Mononuclear cell (primary cell): ENCODE results near the gene PTPN5. TPM values are rescaled to one million over a fixed set of nuclear protein-coding genes. Genes with fewer than 3 reads are reported as not detected.

Experiments
- H3K27me3 ChIP-seq: 2 replicates; pipeline ENCODE4 v1.6.0; 2011; ENCODE audit warnings: low read length, control low read depth; ENCODE audit not compliant: insufficient read depth
- H3K4me1 ChIP-seq: 2 replicates; pipeline ENCODE4 v1.5.1; 2011; ENCODE audit warnings: mild to moderate bottlenecking, low read length, control low read depth; ENCODE audit not compliant: insufficient read depth
- H3K4me3 ChIP-seq: 2 replicates; pipeline ENCODE4 v1.5.1; 2011; ENCODE audit warnings: mild to moderate bottlenecking, low read length, moderate library complexity
- H3K9me3 ChIP-seq: 2 replicates; pipeline ENCODE4 v1.5.1; 2011; ENCODE audit warnings: low read depth, mild to moderate bottlenecking, control low read depth, low read length
- total RNA-seq: library from RNA; depleted of rRNA; stranded (reverse); fragments of >200 nt; gene quantifications from one replicate; pipeline ENCODE4 v1.2.3, GENCODE V29; 2012

PTPN5 gene
- total RNA-seq, 1 donor, result not detected

GRCh38 chr11:18761741-18762140, 29.9 kb downstream of the PTPN5 start:
- H3K4me3 ChIP-seq, result no peak overlapping the region

GRCh38 chr11:18761144-18761543, 30.5 kb downstream of the PTPN5 start:
- H3K4me3 ChIP-seq, result no peak overlapping the region
- no peaks in the 10 kb centered on the region for H3K9me3 ChIP-seq
- H3K4me1 ChIP-seq, result no peaks in the 10 kb centered on the region
- H3K27me3 ChIP-seq, result no peaks in the 10 kb centered on the region

More at GRCh38 chr11:18761741-18762140, 29.9 kb downstream of the PTPN5 start:
- Histone ChIP-seq H3K9me3 (no peaks in the 10 kb centered on the region), H3K4me1 (no peaks in the 10 kb centered on the region), H3K27me3 (no peaks in the 10 kb centered on the region)

- no peaks in the 10 kb centered on the region for H3K9me3 ChIP-seq
- H3K27me3 ChIP-seq, result no peaks in the 10 kb centered on the region
- no peaks in the 10 kb centered on the region for H3K4me1 ChIP-seq
These were observed 33.8 kb downstream of the PTPN5 start for GRCh38 chr11:18757811-18758210.

GRCh38 chr11:18756889-18757288, 34.7 kb downstream of the PTPN5 start:
- H3K9me3 ChIP-seq, result no peaks in the 10 kb centered on the region
- no peak overlapping the region for H3K4me3 ChIP-seq
- no peaks in the 10 kb centered on the region for H3K27me3 ChIP-seq
- no peaks in the 10 kb centered on the region for H3K4me1 ChIP-seq

More at GRCh38 chr11:18757811-18758210, 33.8 kb downstream of the PTPN5 start:
- no peak overlapping the region for H3K4me3 ChIP-seq

- no peaks in the 10 kb centered on the region for H3K4me1 ChIP-seq
- no peaks in the 10 kb centered on the region for H3K9me3 ChIP-seq
- H3K4me3 ChIP-seq, result no peak overlapping the region
- no peaks in the 10 kb centered on the region for H3K27me3 ChIP-seq
These were observed 37.3 kb downstream of the PTPN5 start for GRCh38 chr11:18754308-18754707.

- no peaks in the 10 kb centered on the region for H3K9me3 ChIP-seq
- no peaks in the 10 kb centered on the region for H3K4me1 ChIP-seq
- no peaks in the 10 kb centered on the region for H3K27me3 ChIP-seq
- H3K4me3 ChIP-seq, result no peak overlapping the region
These were observed 39.1 kb downstream of the PTPN5 start for GRCh38 chr11:18752502-18752901.

- Histone ChIP-seq H3K4me3 (no peak overlapping the region), H3K4me1 (no peaks in the 10 kb centered on the region), H3K27me3 (no peaks in the 10 kb centered on the region), H3K9me3 (no peaks in the 10 kb centered on the region)
These were observed 40.7 kb downstream of the PTPN5 start for GRCh38 chr11:18750944-18751343.

GRCh38 chr11:18749681-18750319, 41.8 kb downstream of the PTPN5 start:
- Histone ChIP-seq H3K4me3 (no peak overlapping the region), H3K9me3 (no peaks in the 10 kb centered on the region), H3K27me3 (no peaks in the 10 kb centered on the region), H3K4me1 (no peaks in the 10 kb centered on the region)

GRCh38 chr11:18748766-18749365, 42.7 kb downstream of the PTPN5 start:
- Histone ChIP-seq H3K9me3 (no peaks in the 10 kb centered on the region), H3K4me3 (no peak overlapping the region), H3K4me1 (no peaks in the 10 kb centered on the region), H3K27me3 (no peaks in the 10 kb centered on the region)

- H3K4me1 ChIP-seq, result no peaks in the 10 kb centered on the region
- H3K9me3 ChIP-seq, result no peaks in the 10 kb centered on the region
- H3K4me3 ChIP-seq, result no peak overlapping the region
- H3K27me3 ChIP-seq, result no peaks in the 10 kb centered on the region
These were observed 46.3 kb downstream of the PTPN5 start for GRCh38 chr11:18745251-18745650.

- no peaks in the 10 kb centered on the region for H3K4me1 ChIP-seq
- no peaks in the 10 kb centered on the region for H3K27me3 ChIP-seq
- H3K9me3 ChIP-seq, result no peaks in the 10 kb centered on the region
- no peak overlapping the region for H3K4me3 ChIP-seq
These were observed 47.6 kb downstream of the PTPN5 start for GRCh38 chr11:18743900-18744514.

GRCh38 chr11:18743365-18743764, 48.2 kb downstream of the PTPN5 start:
- H3K9me3 ChIP-seq, result no peaks in the 10 kb centered on the region
- no peak overlapping the region for H3K4me3 ChIP-seq
- no peaks in the 10 kb centered on the region for H3K4me1 ChIP-seq
- H3K27me3 ChIP-seq, result no peaks in the 10 kb centered on the region

GRCh38 chr11:18741783-18742182, 49.8 kb downstream of the PTPN5 start:
- no peaks in the 10 kb centered on the region for H3K4me1 ChIP-seq
- H3K4me3 ChIP-seq, result no peak overlapping the region
- H3K27me3 ChIP-seq, result no peaks in the 10 kb centered on the region
- H3K9me3 ChIP-seq, result no peaks in the 10 kb centered on the region

- Histone ChIP-seq H3K9me3 (no peaks in the 10 kb centered on the region), H3K27me3 (no peaks in the 10 kb centered on the region), H3K4me3 (no peak overlapping the region), H3K4me1 (no peaks in the 10 kb centered on the region)
These were observed 51.9 kb downstream of the PTPN5 start for GRCh38 chr11:18739685-18740084.

GRCh38 chr11:18737642-18738041, 54.0 kb downstream of the PTPN5 start:
- no peaks in the 10 kb centered on the region for H3K9me3 ChIP-seq
- H3K4me3 ChIP-seq, result no peak overlapping the region
- H3K27me3 ChIP-seq, result no peaks in the 10 kb centered on the region
- H3K4me1 ChIP-seq, result no peaks in the 10 kb centered on the region
